NCI-H748 treated with DMSO at 0.1 percent for 48 hours (cell line): ENCODE results near the gene SNX24.
"Not testable (repeated sequence)": the region's sequence is repeated elsewhere in the genome, so short reads cannot be mapped to it uniquely, and the experiment has no call there.

Experiments
- DNase-seq: peaks from one replicate; lab custom pipeline; 2025; lab: John Stamatoyannopoulos, UW

Gene SNX24, protein sequence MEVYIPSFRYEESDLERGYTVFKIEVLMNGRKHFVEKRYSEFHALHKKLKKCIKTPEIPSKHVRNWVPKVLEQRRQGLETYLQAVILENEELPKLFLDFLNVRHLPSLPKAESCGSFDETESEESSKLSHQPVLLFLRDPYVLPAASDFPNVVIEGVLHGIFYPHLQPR

GRCh38 chr5:122845229-122846050 is at the start of gene SNX24:
SNX24 (plus strand) TSS chr5:122845613; CDS start chr5:122845634, 21 bp downstream.
- peak; percentile 54 for DNase-seq

GRCh38 chr5:122805481-122805880 is 39.9 kb upstream of the SNX24 start:
- no peak for DNase-seq

GRCh38 chr5:122810405-122810804 is 35.0 kb upstream of the SNX24 start:
- no peak for DNase-seq

GRCh38 chr5:122815218-122815767 is 30.1 kb upstream of the SNX24 start:
- no peak for DNase-seq

DNA sequence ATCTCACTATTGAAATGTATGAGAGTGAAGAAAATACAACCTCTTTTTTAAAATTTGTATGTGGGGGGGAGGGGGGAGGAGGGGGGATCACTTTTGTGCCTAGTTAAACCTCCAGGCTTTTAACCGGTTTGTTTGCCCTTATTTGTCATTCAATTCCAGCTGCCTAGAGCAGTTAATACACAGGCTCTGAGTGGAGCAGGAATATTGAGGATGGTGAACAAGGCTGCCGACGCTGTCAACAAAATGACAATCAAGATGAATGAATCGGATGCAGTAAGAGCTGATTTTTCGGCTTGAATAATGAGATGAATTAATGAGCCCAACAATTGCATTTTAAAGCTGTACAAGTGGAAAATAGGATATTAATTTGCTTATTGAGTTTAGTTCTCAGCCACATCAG is 28.7 kb upstream of the SNX24 start:
- DNase-seq: peak; percentile 50

GRCh38 chr5:122831984-122832383 is 13.4 kb upstream of the SNX24 start:
- no peak for DNase-seq

GRCh38 chr5:122835681-122836080 is 9.7 kb upstream of the SNX24 start:
- no peak for DNase-seq

- no peak for DNase-seq
Observed at GRCh38 chr5:122836947-122837346, 8.5 kb upstream of the SNX24 start.

DNA sequence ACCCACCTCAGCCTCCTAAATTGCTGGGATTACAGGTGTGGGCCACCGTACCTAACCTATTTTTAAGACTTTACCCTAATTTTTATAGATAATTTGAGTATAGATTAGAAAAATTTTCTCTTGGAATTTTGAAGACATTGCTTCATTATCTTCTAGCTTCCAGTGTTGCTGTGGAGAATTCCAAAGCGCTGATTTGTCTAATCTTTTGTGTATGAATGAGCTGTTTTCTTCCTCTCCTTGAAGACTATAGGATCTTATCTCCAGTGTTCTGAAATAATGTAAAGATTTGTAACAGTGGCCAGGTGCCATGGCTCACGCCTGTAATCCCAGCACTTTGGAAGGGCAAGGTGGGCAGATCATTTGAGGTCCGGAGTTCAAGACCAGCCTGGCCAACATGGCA is 5.7 kb upstream of the SNX24 start:
- DNase-seq: no peak

GRCh38 chr5:122842016-122842580 is 3.3 kb upstream of the SNX24 start:
- no peak for DNase-seq

DNA sequence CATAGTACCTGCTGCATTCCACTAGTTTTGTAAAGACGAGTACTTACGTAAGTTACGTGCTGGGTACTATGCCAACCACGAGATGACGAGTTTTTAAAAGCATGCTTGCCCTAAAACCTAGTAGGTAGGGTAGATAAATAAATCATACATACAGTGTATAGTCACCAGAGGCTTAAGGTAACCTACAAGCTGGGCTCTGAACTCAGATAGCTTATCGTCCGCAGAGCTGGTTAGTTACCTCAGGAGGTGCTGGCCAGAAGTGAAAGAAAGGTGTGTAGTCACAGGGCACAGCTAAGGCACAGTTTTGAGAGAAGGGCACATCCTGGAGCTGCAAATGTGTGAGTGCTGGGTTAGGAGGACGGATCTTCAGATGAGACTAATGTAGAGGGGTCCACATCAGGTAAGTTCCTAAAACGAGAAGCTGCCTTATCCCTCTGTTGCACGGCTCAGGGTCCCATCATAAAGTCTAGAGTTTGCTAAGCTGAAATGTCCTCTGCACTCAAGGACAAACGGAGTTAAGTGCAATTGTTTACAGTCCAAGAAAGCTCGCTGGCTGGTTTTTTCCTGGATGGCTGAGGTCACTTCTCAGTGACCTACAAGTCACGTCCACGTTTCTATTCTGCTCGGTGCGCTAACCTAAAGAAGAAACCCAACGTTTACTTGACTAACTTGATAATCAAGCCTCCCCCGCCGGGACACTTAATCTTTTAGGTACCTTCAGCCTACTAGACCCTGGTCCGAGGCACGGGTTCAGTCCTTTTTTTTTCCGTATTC is 1.1 kb upstream of the SNX24 start:
- no peak for DNase-seq

DNA sequence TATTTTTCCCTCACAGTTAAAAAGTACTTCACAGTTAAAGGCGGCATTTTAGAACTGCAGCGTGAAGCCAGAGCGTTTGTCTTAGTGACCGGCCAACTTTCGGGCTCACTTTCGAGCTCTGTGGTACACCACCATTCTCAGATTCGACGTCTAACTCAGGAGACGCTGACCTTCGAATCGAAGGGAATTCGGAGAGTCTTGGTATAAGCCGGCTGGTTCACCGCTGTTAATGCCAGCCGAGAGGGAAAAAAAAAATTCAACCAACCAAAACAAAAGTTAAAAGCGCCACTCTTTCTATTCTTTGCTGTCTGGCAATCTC is 544 bp upstream of the SNX24 start:
- no peak for DNase-seq

- DNase-seq: peak; percentile 64
Observed at GRCh38 chr5:122846051-122846550, 688 bp downstream of the SNX24 start.

DNA sequence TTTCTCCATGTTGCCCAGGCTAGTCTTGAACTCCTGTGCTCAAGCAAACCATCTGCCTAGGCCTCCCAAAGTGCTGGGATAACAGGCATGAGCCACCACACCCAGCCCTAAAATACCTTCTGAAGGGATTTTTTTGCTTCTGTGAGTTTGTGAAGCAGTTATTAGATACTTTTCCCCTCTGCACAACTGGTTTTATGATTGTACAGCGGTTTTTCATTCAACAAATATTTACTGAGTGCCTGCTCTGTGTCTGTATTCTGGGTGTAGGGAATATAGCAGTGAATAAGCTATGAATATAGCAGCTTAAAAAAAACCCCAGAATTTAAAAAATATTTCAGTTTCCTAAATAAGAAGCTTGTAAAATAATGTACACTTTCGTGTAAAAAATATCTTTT is 2.3 kb downstream of the SNX24 start:
- no peak for DNase-seq

- DNase-seq: no peak
Observed at GRCh38 chr5:122849771-122850170, 4.4 kb downstream of the SNX24 start.

GRCh38 chr5:122857538-122857937 is 12.1 kb downstream of the SNX24 start:
- not testable (repeated sequence) for DNase-seq

DNA sequence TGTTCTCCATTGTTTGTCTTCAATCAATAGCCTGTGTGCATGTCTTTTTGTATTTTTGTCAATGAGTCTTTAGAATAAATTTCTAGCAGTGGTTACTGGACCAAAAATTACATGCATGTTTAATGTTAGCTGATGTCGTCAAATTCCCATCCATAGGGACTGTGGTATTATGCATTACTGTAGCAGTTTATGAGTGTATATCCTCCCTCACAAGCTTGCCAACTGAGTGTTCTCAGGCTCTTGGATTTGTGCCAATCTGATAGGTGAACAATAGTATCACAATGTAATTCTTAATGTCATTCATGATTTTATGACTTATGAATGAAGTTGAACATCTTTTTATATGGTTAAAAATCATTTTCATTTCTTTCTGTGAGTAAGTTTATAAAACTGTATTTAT is 13.0 kb downstream of the SNX24 start:
- DNase-seq: peak; percentile 11

DNA sequence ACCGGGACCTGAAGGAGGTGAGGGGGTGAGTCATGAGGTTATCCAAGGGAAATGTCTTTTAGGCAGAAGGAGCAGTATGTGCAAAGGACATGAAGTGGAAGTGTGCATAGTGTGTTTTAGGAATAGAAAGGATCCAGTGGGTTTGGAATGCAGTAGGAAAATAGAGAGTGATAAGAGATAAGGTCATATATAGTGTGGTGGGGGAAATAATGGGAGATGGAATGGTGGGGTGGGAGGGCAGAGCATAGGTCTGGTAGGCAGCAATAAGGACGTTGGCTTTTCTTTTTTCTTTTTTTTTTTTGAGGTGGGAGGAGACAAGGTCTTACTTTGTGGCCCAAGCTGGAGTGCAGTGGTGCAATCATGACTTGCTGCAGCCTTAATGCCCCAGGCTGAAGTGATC is 17.8 kb downstream of the SNX24 start:
- DNase-seq: no peak

- no peak for DNase-seq
Observed at GRCh38 chr5:122863721-122864120, 18.3 kb downstream of the SNX24 start.

GRCh38 chr5:122864400-122864799 is 19.0 kb downstream of the SNX24 start:
- no peak for DNase-seq

DNA sequence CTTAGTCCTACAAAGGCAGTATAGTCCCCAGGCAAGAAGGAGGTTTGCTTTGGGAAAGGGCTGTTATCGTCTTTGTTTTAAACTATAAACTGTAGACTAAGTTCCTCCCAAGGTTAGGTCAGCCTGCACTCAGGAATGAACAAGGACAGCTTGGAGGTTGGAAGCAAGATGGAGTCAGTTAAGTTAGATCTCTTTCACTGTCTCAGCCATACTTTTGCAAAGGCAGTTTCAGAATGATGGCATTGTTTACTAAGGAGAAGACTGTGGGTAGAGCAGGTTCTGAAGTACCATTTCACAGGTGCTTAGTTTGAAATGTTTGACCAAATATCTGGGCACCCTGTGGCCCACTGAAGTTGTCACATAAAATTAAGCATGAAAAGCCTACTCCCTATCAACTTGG is 19.4 kb downstream of the SNX24 start:
- no peak for DNase-seq

DNA sequence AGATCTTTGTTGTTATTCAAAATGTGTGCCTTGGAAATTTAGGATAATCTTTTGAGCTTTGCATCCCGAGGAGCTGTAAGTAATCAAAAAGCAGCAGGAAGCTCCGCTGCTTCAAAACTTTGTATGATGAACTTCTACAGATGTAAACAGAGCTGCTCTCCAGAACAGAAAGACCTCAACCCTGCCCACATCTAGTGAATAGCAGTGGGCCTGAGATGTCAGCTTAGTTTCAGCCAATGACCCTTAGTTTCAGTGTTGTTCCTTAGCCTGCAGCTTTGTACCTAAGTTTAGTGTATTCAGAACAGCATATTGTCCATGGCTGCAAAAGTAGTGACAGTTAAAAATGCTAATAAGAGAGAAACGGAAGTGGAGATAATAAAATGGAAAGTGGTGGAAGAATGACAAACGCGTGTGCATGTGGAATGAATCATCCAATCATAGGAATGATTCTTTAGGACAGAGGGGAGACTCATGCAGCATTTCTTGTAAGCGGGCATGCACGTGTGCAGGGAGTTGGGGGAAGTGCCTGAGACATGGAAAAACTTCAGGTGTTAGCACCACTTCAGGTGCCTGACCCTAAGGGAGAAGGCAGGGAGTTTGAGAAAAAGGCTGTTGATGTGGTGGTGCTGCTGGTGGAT is 24.9 kb downstream of the SNX24 start:
- no peak for DNase-seq
